ENCODE results near the gene OBSCN.

DNA sequence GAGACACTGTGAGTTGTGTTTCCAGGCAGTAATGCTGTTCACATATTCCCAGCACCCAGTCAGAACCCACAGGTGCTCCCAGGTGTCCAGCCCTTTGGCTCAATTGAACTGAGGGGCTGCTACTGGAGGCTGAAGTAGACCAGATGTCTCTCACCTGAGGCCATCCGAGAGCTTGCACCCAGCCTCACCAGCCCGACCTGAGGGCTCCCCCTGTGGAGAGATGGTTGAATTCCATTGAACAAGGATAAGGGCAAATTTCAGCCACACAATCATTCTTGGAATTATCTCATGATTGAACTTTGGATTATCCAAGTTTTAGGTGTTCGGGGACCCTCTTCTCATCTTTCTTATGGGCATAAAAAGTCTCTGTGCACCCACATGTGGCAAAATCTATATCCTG is 52.1 kb downstream of the OBSCN start:
- peak; percentile 28; the same call in 1 of the 2 replicates for TF ChIP-seq CTCF (IDR thresholded peaks at IDR 0.05; ENCODE audit: low read length)
- no peak for TF ChIP-seq EZH2 (IDR thresholded peaks at IDR 0.05; ENCODE audit: borderline replicate concordance, low read length)
